Kidney (tissue), 14 donors: ENCODE data around the gene VDR. TPM values are rescaled to one million over a fixed set of nuclear protein-coding genes. Genes with fewer than 3 reads are reported as not detected.

Experiments
- DNase-seq, 5 donors: peaks; one replicate each; pipeline ENCODE4 v3.0.0-alpha.2; 2013 to 2020
- FAIRE-seq: peaks from 2 replicates; lab custom pipeline; 2012; peaks lifted over from hg19 to GRCh38; lab: Jason Lieb, UNC
- H3K27ac ChIP-seq, 2 donors: one replicate each; pipeline ENCODE4 v1.7.0; 2013; ENCODE audit warnings: low read depth in 2 of 2, low read length in 2 of 2, inconsistent platforms in 1 of 2
- H3K27me3 ChIP-seq: one replicate; pipeline ENCODE4 v1.7.1; 2013; ENCODE audit warnings: low read length, inconsistent platforms; ENCODE audit not compliant: control insufficient read depth, insufficient read depth
- H3K36me3 ChIP-seq, 3 donors: one replicate each; pipeline versions ENCODE4 v1.7.0 to v1.7.1; 2013; ENCODE audit warnings: low read length in 3 of 3, control low read depth in 1 of 3, inconsistent platforms in 1 of 3; ENCODE audit not compliant: insufficient read depth in 3 of 3, control insufficient read depth in 2 of 3
- H3K4me1 ChIP-seq, 3 donors: one replicate each; pipeline versions ENCODE4 v1.7.0 to v1.7.1; 2013; ENCODE audit warnings: low read length in 3 of 3, inconsistent platforms in 1 of 3, low read depth in 1 of 3; ENCODE audit not compliant: control insufficient read depth in 2 of 3, insufficient read depth in 2 of 3
- H3K4me3 ChIP-seq, 3 donors: one replicate each; pipeline versions ENCODE4 v1.7.0 to v1.8.1; 2013; ENCODE audit warnings: low read length in 3 of 3, control low read depth in 1 of 3, inconsistent platforms in 1 of 3
- H3K9ac ChIP-seq, 3 donors: one replicate each; pipeline versions ENCODE4 v1.7.0 to v1.7.1; 2013; ENCODE audit warnings: low read length in 3 of 3, control low read depth in 1 of 3, inconsistent platforms in 1 of 3
- H3K9me3 ChIP-seq, 3 donors: one replicate each; pipeline versions ENCODE4 v1.7.0 to v1.7.1; 2013; ENCODE audit warnings: low read length in 3 of 3, control low read depth in 1 of 3, inconsistent platforms in 1 of 3; ENCODE audit not compliant: control insufficient read depth in 2 of 3, insufficient read depth in 1 of 3
- intact Hi-C: fragments of 100-400 bp; cut with DNase I; formaldehyde crosslinking; loops from one replicate; pipeline ENCODE4 v1.11.1; 2022
- polyA plus RNA-seq: library from polyadenylated mRNA; stranded (reverse); fragments of 350-450 nt; fragmentation: Illumina TruSeq; extraction: RNeasy Lipid Tissue Mini Kit (QIAGEN cat#74804); gene quantifications from one replicate; pipeline ENCODE4 v1.2.3, GENCODE V29; 2014; ENCODE audit warnings: low read depth, low replicate concordance; ENCODE audit not compliant: insufficient read depth
- total RNA-seq: library from RNA; stranded (reverse); fragmentation: NEBNext Ultra II Directional; extraction: Animal tissue kit (Norgen Biotek cat#: 25700); gene quantifications from one replicate; pipeline ENCODE4 v1.2.1, GENCODE V29; 2021
- TF ChIP-seq, protein P1 (sequence below): IDR thresholded peaks from 3 replicates; pipeline ENCODE4 v1.5.1; 2012; ENCODE audit warnings: mild to moderate bottlenecking, moderate library complexity, borderline replicate concordance; ENCODE audit not compliant: insufficient read depth; ENCODE audit errors: extremely low read depth
- donor health status: control.
- donor health status: control.
- donor health status: control.
- donor health status: control.
- donor health status: control.
- donor health status: DM: yes; HTN: yes; CAD: no.
- donor health status: Normal renal cell carcinoma (clear cell type).

The VDR gene
- total and polyA plus RNA-seq, 2 donors from 2014 or later: 14.8 to 19.1 TPM

DNA sequence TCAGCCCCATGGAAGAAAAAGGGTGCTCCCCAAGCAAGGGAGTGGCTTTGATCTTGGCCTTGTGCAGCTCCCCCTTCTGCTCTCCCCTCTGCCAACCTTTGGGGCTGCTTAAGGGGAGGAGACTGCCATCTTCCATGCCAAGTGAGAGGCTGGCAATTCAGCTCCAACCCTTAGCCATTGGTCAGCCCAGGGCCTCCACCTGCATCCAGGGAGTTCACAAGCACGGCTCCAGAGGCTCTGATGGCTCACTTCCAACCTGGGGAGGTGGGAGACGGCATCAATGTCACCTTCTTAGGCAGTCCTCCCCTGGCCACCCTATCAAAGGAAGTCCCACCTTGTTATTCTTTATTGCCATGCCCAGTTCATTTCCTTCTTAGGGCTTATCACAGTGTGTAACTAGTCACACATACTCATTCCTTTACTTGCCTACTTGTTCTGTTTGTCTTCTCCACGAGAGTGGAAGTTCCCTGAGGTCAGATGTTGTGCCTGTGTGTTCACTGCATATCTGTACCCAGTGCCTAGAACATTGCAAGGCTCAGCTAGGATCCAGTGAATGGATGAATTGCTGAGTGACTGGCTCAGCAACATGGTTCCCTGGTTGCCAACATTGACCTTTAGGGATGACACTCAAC is 90.1 kb downstream of the VDR start:
- H3K9ac ChIP-seq: peak overlapping the region in 1 of 3 donors; percentile 80
- no peaks in the 10 kb centered on the region for H3K9me3 ChIP-seq
- intact Hi-C loops: no loop called here
- H3K27me3 ChIP-seq: no peaks in the 10 kb centered on the region
- no peak overlapping the region for H3K4me3 ChIP-seq
- peaks cover 7 to 73% (median 59%) of the 10 kb centered on the region in 3 donors for H3K4me1 ChIP-seq
- no peaks in the 10 kb centered on the region for H3K36me3 ChIP-seq
- no peak for FAIRE-seq
- H3K27ac ChIP-seq: peak overlapping the region; percentile 92 to 99
- DNase-seq: peak in 1 of 5 donors; percentile 53
- TF ChIP-seq, protein P1, sequence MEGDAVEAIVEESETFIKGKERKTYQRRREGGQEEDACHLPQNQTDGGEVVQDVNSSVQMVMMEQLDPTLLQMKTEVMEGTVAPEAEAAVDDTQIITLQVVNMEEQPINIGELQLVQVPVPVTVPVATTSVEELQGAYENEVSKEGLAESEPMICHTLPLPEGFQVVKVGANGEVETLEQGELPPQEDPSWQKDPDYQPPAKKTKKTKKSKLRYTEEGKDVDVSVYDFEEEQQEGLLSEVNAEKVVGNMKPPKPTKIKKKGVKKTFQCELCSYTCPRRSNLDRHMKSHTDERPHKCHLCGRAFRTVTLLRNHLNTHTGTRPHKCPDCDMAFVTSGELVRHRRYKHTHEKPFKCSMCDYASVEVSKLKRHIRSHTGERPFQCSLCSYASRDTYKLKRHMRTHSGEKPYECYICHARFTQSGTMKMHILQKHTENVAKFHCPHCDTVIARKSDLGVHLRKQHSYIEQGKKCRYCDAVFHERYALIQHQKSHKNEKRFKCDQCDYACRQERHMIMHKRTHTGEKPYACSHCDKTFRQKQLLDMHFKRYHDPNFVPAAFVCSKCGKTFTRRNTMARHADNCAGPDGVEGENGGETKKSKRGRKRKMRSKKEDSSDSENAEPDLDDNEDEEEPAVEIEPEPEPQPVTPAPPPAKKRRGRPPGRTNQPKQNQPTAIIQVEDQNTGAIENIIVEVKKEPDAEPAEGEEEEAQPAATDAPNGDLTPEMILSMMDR: no peak

DNA sequence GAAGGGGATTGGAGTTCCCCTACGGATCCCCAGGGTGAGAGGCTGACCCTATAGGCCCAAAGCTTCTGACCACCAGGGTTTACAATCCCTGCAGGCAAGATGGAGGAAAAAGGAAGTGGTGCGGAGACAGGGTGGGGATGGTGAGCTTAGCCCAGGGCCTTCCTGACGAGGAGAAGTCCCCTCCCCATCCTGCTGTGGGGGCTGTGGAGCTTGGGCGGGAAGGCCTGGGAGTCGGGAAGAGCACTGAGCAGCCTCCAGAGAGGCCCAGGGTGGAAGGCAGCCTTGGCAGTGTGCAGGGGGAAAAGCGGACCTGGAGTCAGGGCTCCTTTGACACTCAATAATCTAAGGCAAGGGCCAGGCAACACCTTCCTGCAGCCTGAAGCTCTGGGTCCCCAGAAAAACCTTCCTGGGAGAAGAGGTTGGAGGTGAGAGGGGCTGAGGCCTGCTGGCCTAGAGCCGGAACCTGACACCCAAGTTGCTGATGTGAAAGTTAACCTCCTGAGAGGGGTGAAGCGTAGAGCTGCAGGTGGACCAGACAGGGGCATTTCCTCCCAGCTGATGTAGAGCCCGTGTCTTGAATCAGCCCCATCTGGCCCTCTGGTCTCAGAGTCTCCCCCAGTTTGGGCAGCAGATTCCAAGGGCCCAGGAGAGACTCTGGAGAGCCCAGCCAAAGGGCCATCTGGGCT is 91.1 kb downstream of the VDR start:
- DNase-seq: peak; percentile 38 to 78 (median 65)
- no peaks in the 10 kb centered on the region for H3K27me3 ChIP-seq
- FAIRE-seq: no peak
- TF ChIP-seq, protein P1: no peak
- peak overlapping the region; percentile 92 to 99 for H3K27ac ChIP-seq
- peaks cover 7 to 76% (median 61%) of the 10 kb centered on the region in 3 donors for H3K4me1 ChIP-seq
- intact Hi-C loops: no loop called here
- H3K4me3 ChIP-seq: peak overlapping the region in 2 of 3 donors; percentile 32 to 48
- no peaks in the 10 kb centered on the region for H3K36me3 ChIP-seq
- H3K9me3 ChIP-seq: no peaks in the 10 kb centered on the region
- peak overlapping the region in 2 of 3 donors; percentile 72 to 80 for H3K9ac ChIP-seq

DNA sequence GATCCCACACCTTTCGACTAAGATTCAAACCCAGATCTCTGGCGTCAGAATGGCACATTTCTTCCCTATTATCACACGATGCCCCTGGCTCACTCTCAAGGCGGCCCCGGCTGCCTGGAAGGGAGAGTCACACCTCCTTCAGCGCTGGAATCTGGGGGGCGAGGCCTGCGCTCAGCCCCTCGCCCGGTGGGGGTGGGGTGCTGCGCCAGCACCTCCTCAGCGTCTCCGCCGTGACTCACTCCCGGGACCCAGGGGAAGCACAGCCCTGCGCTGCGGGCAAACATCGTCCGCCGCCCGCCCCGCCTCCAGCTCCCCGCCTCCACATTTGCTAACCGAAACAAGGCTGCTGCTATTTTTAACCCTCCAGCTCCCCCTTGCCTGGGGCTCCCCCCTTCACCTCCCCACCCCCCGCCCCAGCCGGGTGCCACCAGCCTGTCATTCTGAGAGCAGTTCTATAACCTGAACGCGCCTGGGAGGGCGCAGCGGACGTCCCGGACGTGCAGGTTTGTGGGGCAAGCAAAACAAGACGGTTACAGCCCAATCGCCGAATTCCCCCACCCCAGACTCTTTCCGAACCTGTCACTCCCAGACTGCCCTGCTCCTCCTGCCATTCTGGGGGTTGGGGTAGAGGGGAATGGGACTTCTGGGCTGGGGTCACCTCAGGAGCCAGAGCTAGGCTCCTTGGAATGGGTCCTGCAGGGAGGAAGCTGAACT is 91.8 kb downstream of the VDR start:
- H3K9ac ChIP-seq: peak overlapping the region in 2 of 3 donors; percentile 74 to 80
- FAIRE-seq: no peak
- no peaks in the 10 kb centered on the region for H3K36me3 ChIP-seq
- intact Hi-C loops: no loop called here
- H3K4me3 ChIP-seq: peak overlapping the region; percentile 7 to 49 (median 48)
- DNase-seq: peak; percentile 90 to 97 (median 92)
- H3K27ac ChIP-seq: peak overlapping the region; percentile 92 to 99
- H3K9me3 ChIP-seq: no peaks in the 10 kb centered on the region
- peaks cover 7 to 76% (median 59%) of the 10 kb centered on the region in 3 donors for H3K4me1 ChIP-seq
- H3K27me3 ChIP-seq: no peaks in the 10 kb centered on the region
- TF ChIP-seq, protein P1: no peak
